ENCODE data around the gene ID4. TPM values are rescaled to one million over a fixed set of nuclear protein-coding genes. Genes with fewer than 3 reads are reported as not detected.

ID4 gene
- total and polyA plus RNA-seq, 2 donors (not counting 1 experiment from before 2014, with no cell fraction given) = not detected

- H3K4me3 Mint-ChIP-seq = no peak overlapping the region
- H3K27ac Mint-ChIP-seq = no peak overlapping the region
- H3K9me3 Mint-ChIP-seq (ENCODE audit: insufficient read depth) = no peaks in the 10 kb centered on the region
- H3K4me1 ChIP-seq (ENCODE audit: control insufficient read depth in 2 of 2, insufficient read depth in 2 of 2, low read length in 2 of 2) = no peaks in the 10 kb centered on the region
- no peak overlapping the region for H3K9ac ChIP-seq (ENCODE audit: low read length)
- DNase-seq (no peak), ATAC-seq (ENCODE audit: low read depth) (no peak)
- H3K4me1 Mint-ChIP-seq = no peaks in the 10 kb centered on the region
- H3K4me3 ChIP-seq (ENCODE audit: control extremely low read depth in 1 of 5, extremely low read depth in 1 of 5, insufficient read depth in 1 of 5, low read depth in 2 of 5, low read length in 4 of 5) = no peak overlapping the region
- WGBS (ENCODE audit: insufficient coverage) = 68% methylated on average over 6 of the region's 6 CpGs
- H2AFZ ChIP-seq (ENCODE audit: insufficient read depth, low read depth, low read length, poor library complexity, severe bottlenecking) = no peak overlapping the region
- no peaks in the 10 kb centered on the region for H3K36me3 ChIP-seq (replicated peaks in 1 of 2; ENCODE audit: control extremely low read depth in 1 of 2, control insufficient read depth in 1 of 2, extremely low read depth in 1 of 2, insufficient read depth in 2 of 2, low read length in 1 of 2)
- ChIA-PET POLR2A (no interaction called here), CTCF (no interaction called here)
- intact Hi-C loops (cut with micrococcal nuclease) = no loop called here
- H3K4me2 ChIP-seq (replicated peaks; ENCODE audit: low read depth, low read length, poor library complexity, severe bottlenecking) = no peak overlapping the region
- TF ChIP-seq EZH2 (IDR thresholded peaks at IDR 0.05; ENCODE audit: borderline replicate concordance, insufficient read depth, low read depth, low read length, poor library complexity, severe bottlenecking) = no peak
- TF ChIP-seq CTCF (IDR thresholded peaks at IDR 0.05) = no peak
- no peaks in the 10 kb centered on the region for H4K20me1 ChIP-seq (ENCODE audit: control insufficient read depth, insufficient read depth, low read length, poor library complexity, severe bottlenecking)
- no peaks in the 10 kb centered on the region for H3K27me3 ChIP-seq (replicated peaks in 1 of 4; ENCODE audit: control extremely low read depth in 1 of 4, control insufficient read depth in 3 of 4, insufficient read depth in 4 of 4, low read length in 3 of 4)
- peaks cover 0 to 4% (median 0%) of the 10 kb centered on the region in 3 donors for H3K9me3 ChIP-seq (ENCODE audit: control extremely low read depth in 1 of 3, control insufficient read depth in 2 of 3, insufficient read depth in 1 of 3, low read length in 2 of 3)
- H3K27me3 Mint-ChIP-seq = no peaks in the 10 kb centered on the region
- H3K27ac ChIP-seq (ENCODE audit: low read length in 2 of 2) = no peak overlapping the region
- no peaks in the 10 kb centered on the region for H3K79me2 ChIP-seq (ENCODE audit: control insufficient read depth, insufficient read depth, low read length)
These were observed 24.6 kb upstream of the ID4 start for GRCh38 chr6:19812512-19813119.

- Histone ChIP-seq H3K9me3 (ENCODE audit: control extremely low read depth in 1 of 3, control insufficient read depth in 2 of 3, insufficient read depth in 1 of 3, low read length in 2 of 3) (peaks cover 0 to 4% (median 0%) of the 10 kb centered on the region in 3 donors), H3K36me3 (replicated peaks in 1 of 2; ENCODE audit: control extremely low read depth in 1 of 2, control insufficient read depth in 1 of 2, extremely low read depth in 1 of 2, insufficient read depth in 2 of 2, low read length in 1 of 2) (no peaks in the 10 kb centered on the region), H3K79me2 (ENCODE audit: control insufficient read depth, insufficient read depth, low read length) (no peaks in the 10 kb centered on the region), H3K4me3 (ENCODE audit: control extremely low read depth in 1 of 5, extremely low read depth in 1 of 5, insufficient read depth in 1 of 5, low read depth in 2 of 5, low read length in 4 of 5) (no peak overlapping the region), H3K4me1 (ENCODE audit: control insufficient read depth in 2 of 2, insufficient read depth in 2 of 2, low read length in 2 of 2) (no peaks in the 10 kb centered on the region), H2AFZ (ENCODE audit: insufficient read depth, low read depth, low read length, poor library complexity, severe bottlenecking) (no peak overlapping the region), H3K27ac (ENCODE audit: low read length in 2 of 2) (no peak overlapping the region), H3K4me2 (replicated peaks; ENCODE audit: low read depth, low read length, poor library complexity, severe bottlenecking) (no peak overlapping the region), H3K27me3 (replicated peaks in 1 of 4; ENCODE audit: control extremely low read depth in 1 of 4, control insufficient read depth in 3 of 4, insufficient read depth in 4 of 4, low read length in 3 of 4) (no peaks in the 10 kb centered on the region), H4K20me1 (ENCODE audit: control insufficient read depth, insufficient read depth, low read length, poor library complexity, severe bottlenecking) (no peaks in the 10 kb centered on the region), H3K9ac (ENCODE audit: low read length) (no peak overlapping the region)
- H3K9me3 Mint-ChIP-seq (ENCODE audit: insufficient read depth) = peaks cover 2% of the 10 kb centered on the region
- intact Hi-C loops (cut with micrococcal nuclease) = no loop called here
- ChIA-PET CTCF (no interaction called here), POLR2A (no interaction called here)
- H3K27me3 Mint-ChIP-seq = peaks cover 5% of the 10 kb centered on the region
- no peaks in the 10 kb centered on the region for H3K4me1 Mint-ChIP-seq
- H3K4me3 Mint-ChIP-seq = no peak overlapping the region
- no CpG with 5 or more reads among the region's 2 CpGs for WGBS (ENCODE audit: insufficient coverage)
- TF ChIP-seq EZH2 (IDR thresholded peaks at IDR 0.05; ENCODE audit: borderline replicate concordance, insufficient read depth, low read depth, low read length, poor library complexity, severe bottlenecking) = no peak
- TF ChIP-seq CTCF (IDR thresholded peaks at IDR 0.05) = no peak
- DNase-seq = no peak
- no peak for ATAC-seq (ENCODE audit: low read depth)
- H3K27ac Mint-ChIP-seq = no peak overlapping the region
These were observed 18.4 kb upstream of the ID4 start for GRCh38 chr6:19818805-19819204.

All from B cell (primary cell).